ENCODE measurements around the gene NDUFB4.

NDUFB4 gene

DNA sequence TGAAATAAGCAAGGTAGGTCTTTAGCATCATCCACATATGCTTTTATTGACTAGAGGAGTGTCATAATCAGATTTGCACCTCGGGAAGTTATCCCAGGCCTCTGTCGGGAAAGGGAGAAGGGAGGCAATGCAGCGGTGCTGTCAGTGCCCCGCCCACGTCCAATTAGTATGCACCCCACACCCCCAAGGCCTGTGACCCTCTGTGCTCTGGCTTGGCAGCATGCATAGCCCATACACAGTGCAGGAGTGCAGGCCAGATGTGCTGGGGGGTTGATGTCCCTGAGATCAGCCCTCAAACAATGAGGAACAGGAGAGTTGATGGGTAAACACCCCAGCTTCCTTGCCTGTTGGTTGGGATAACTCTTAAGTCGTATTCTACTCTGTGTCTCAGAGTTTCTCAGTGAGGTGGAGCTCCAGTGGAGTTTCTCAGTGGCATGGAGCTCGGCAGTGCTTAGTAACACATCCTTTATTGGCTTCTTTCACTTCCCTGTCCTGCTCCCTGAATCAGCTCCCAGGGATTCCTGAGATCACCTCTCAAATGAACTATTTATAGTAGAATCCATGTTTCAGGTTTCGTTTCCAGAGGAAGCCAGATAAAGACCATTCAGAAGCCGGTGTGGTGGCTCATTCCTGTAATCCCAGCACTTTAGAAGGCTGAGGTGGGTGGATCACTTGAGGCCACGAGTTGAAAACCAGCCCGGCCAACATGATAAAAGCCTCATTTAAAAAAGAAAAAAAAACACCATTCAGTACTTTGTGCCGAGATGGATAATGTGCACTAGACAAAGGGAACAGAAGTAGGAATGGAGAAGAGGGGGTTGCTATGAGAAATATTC lies 26.7 kb upstream of the NDUFB4 start:
- in situ Hi-C loops (cut with MboI; ENCODE audit: low pct_unique_long_range_greater_than_20kb, low sequenced_read_pairs, unreplicated experiment) = loop anchor here (10.0 kb wide), 1 partner anchor 225 kb away; no protein-coding TSS in a partner anchor
- DNase-seq (ENCODE audit: low spot score) = no peak
- TF ChIP-seq, protein P1, sequence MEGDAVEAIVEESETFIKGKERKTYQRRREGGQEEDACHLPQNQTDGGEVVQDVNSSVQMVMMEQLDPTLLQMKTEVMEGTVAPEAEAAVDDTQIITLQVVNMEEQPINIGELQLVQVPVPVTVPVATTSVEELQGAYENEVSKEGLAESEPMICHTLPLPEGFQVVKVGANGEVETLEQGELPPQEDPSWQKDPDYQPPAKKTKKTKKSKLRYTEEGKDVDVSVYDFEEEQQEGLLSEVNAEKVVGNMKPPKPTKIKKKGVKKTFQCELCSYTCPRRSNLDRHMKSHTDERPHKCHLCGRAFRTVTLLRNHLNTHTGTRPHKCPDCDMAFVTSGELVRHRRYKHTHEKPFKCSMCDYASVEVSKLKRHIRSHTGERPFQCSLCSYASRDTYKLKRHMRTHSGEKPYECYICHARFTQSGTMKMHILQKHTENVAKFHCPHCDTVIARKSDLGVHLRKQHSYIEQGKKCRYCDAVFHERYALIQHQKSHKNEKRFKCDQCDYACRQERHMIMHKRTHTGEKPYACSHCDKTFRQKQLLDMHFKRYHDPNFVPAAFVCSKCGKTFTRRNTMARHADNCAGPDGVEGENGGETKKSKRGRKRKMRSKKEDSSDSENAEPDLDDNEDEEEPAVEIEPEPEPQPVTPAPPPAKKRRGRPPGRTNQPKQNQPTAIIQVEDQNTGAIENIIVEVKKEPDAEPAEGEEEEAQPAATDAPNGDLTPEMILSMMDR (IDR thresholded peaks at IDR 0.05; ENCODE audit: extremely low read depth, insufficient read depth, missing control alignments) = no peak

DNA sequence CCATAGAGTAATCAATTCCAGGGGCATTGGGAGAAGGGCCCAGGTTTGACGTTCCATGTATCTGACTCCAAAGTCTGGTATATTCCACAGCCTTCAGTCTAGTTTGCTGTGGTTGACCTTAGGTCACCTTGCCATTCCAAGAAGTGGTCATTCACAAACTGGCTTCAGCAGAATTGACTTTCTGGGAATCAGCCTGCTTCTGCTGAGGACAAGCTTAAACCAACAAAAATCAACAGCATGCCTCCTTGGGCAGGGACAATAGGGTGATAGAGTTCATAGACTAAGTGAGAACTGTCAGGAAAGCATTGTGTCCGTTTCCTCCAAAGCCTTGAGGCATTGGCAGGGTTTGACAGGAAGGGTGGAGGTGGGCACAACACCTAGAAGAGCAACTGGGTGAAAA lies 24.1 kb upstream of the NDUFB4 start:
- DNase-seq (ENCODE audit: low spot score) = no peak
- TF ChIP-seq, protein P1 (IDR thresholded peaks at IDR 0.05; ENCODE audit: extremely low read depth, insufficient read depth, missing control alignments) = no peak
- in situ Hi-C loops (cut with MboI; ENCODE audit: low pct_unique_long_range_greater_than_20kb, low sequenced_read_pairs, unreplicated experiment) = no loop called here

DNA sequence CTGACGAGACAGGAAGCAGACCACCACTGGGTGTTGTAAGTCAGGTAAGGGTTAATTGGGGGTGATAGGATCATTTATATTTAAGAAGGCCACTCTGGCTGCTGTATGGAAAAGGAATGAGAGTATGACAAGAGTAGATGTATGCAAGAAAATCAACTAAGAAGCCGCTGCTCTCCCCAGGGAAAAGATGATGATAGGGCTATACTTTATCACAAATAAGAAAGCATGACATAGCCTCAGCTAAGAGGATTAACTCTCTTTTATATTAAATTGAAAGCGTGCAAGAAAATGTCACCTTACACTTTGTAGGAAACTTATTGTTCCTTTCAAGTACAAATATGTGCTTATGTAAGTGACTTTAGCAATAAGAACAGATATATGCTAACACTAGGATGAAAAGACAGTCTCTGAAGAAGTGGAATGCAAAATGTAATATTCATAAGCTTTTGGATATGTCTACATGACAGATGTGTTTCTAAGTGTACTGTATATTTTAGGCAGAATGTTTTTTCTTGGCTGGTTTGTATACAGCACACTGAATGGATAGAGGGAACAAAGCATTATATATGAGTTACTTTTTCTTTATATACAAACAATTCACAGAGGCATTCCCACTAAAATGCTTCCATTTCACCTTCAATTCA lies 8.7 kb upstream of the NDUFB4 start:
- in situ Hi-C loops (cut with MboI; ENCODE audit: low pct_unique_long_range_greater_than_20kb, low sequenced_read_pairs, unreplicated experiment) = no loop called here
- TF ChIP-seq, protein P1 (IDR thresholded peaks at IDR 0.05; ENCODE audit: extremely low read depth, insufficient read depth, missing control alignments) = no peak
- no peak for DNase-seq (ENCODE audit: low spot score)

DNA sequence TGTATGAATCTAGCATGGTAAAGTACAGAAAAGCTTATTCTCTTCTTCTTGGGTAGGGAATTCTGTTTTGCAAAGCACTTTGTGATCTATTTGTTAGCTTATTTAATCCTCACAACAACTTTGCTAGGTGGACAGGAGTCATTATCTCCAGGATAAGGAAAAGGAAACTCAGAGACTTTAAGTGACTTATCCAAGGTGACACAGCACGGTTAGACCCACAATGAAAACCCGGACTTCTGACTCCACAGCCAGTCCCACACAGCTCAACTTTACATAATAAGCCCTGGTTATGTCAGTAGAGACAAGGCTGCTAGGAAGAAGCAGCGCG lies 384 bp upstream of the NDUFB4 start:
- in situ Hi-C loops (cut with MboI; ENCODE audit: low pct_unique_long_range_greater_than_20kb, low sequenced_read_pairs, unreplicated experiment) = no loop called here
- no peak for DNase-seq (ENCODE audit: low spot score)
- TF ChIP-seq, protein P1 (IDR thresholded peaks at IDR 0.05; ENCODE audit: extremely low read depth, insufficient read depth, missing control alignments) = no peak

DNA sequence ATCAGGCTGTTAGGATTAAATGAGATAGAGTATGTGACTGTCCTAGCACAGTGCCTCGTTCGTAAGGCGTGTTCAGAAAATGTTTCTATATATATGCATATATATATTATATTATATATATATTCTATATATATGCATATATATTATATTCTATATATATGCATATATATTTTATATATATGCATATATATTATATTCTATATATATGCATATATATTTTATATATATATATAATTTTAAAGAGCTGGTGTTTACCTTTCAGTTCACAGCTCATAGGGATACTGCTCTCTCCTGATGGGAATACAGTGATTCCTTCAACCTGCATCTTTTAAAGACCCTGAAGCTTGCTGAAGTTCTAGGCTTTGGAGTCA lies 702 bp downstream of the NDUFB4 start:
- TF ChIP-seq, protein P1 (IDR thresholded peaks at IDR 0.05; ENCODE audit: extremely low read depth, insufficient read depth, missing control alignments) = no peak
- in situ Hi-C loops (cut with MboI; ENCODE audit: low pct_unique_long_range_greater_than_20kb, low sequenced_read_pairs, unreplicated experiment) = no loop called here
- DNase-seq (ENCODE audit: low spot score) = no peak

DNA sequence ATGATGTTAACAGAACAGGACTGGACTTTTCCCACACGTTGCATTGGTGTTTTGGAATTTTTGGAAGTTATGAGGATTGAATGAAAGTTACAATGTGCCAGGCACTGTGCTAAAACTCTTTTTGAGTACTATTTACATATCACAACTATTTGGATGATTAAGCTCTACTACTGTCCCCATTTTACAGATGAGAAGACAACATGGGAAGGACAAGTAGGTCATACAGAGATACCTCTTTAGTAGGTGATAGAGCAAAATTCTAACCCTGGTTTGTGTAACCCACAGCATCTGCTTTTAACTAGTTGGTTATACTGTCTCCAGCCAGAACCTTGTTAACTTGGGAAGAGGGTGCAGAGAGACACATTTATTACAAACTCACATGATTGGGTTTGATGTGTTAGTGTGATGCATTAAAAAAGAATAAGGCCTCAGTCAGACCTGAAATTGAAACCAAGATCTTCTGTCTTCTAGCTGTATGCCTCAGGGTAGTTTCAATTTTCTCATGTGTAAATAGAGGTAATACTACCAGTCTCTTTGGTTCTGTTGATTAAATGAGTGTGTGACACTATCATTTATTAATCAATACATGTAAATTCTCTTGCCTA lies 1.4 kb downstream of the NDUFB4 start:
- peak; percentile 33 for DNase-seq (ENCODE audit: low spot score)
- TF ChIP-seq, protein P1 (IDR thresholded peaks at IDR 0.05; ENCODE audit: extremely low read depth, insufficient read depth, missing control alignments) = no peak
- in situ Hi-C loops (cut with MboI; ENCODE audit: low pct_unique_long_range_greater_than_20kb, low sequenced_read_pairs, unreplicated experiment) = no loop called here

Data from GM13977 (cell line).